ENCODE data around the gene COL4A6. TPM values are rescaled to one million over a fixed set of nuclear protein-coding genes. Genes with fewer than 3 reads are reported as not detected.
"Not testable (repeated sequence)": the region's sequence is repeated elsewhere in the genome, so short reads cannot be mapped to it uniquely, and the experiment has no call there.

The COL4A6 gene
- 4.1 to 12.5 TPM (median 4.5 TPM) in 3 replicates for total RNA-seq
- long read RNA-seq, full-length matches to known transcripts = 1 of 7 reads
- long read RNA-seq, partial matches to known transcripts = 2 of 7 reads
- long read RNA-seq, other reads (novel, unspliced or antisense) = 4 of 7 reads

DNA sequence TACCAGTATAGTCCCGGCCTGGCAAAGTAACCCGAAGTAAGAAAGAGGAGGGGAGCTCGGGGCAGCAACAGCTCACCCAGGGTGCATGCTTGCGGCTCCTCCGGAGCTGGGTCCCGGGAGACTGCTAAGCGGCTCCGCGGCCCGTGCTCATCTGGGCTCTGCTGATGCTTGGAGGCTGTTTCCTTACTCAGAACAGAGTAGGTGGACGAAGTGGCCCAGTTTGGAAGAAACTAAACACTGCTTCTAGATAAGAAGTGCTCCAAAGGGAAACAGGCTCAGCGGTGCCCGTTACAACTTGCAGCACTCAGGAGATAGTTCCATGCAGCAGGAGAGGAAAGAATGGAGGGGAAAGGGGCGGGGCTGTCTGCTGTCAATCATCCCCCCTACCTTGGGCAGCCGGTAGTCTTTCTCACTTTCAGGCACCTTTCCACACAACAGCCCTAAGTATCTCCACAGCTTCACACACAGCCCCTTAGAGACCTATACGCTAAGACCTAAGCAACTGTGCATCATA, at the start of gene COL4A6:
Gene COL4A6, minus strand, starts transcription at position 313 of the 514 bp plus-strand sequence. Its CDS starts 226 bp downstream, at position 87.
- peak within 1 kb of the TSS; percentile 91 for H3K27ac Mint-ChIP-seq (ENCODE audit: unreplicated experiment)
- no peak for DNase-seq (ENCODE audit: low spot score)

DNA sequence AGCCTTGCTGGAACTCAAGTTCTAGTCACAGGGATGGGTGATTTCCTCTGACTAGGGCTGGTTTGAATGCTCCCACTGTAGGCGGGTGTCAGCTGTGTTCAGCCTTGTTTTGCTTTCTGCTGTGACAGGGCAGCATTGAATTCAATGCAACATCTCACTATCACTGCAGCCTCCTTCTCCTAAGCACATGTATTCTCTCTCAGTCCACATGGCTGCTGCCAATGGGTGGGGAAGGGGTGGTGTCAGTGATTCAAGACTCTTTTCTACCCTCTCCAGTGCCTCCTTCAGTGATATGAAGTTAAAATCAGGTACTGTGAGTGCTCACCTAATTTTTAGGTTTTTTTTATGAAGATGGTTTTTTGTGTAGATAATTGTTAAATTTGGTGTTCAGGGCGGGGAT, 47.7 kb upstream of the COL4A6 start:
- Mint-ChIP-seq H3K4me1 (ENCODE audit: low read depth) (peaks cover 25% of the 10 kb centered on the region), H3K36me3 (ENCODE audit: low read depth) (peaks cover 17% of the 10 kb centered on the region), H3K9me3 (ENCODE audit: low read depth) (peaks cover 19% of the 10 kb centered on the region), H3K27me3 (ENCODE audit: low read depth) (no peaks in the 10 kb centered on the region), H3K27ac (ENCODE audit: unreplicated experiment) (peak overlapping the region; percentile 70), H3K4me3 (ENCODE audit: unreplicated experiment) (no peak overlapping the region)
- TF ChIP-seq, protein P1, sequence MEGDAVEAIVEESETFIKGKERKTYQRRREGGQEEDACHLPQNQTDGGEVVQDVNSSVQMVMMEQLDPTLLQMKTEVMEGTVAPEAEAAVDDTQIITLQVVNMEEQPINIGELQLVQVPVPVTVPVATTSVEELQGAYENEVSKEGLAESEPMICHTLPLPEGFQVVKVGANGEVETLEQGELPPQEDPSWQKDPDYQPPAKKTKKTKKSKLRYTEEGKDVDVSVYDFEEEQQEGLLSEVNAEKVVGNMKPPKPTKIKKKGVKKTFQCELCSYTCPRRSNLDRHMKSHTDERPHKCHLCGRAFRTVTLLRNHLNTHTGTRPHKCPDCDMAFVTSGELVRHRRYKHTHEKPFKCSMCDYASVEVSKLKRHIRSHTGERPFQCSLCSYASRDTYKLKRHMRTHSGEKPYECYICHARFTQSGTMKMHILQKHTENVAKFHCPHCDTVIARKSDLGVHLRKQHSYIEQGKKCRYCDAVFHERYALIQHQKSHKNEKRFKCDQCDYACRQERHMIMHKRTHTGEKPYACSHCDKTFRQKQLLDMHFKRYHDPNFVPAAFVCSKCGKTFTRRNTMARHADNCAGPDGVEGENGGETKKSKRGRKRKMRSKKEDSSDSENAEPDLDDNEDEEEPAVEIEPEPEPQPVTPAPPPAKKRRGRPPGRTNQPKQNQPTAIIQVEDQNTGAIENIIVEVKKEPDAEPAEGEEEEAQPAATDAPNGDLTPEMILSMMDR (IDR thresholded peaks at IDR 0.05) = no peak
- DNase-seq (ENCODE audit: low spot score) = no peak

More for the DNA sequence above, at the start of gene COL4A6:
- H3K27me3 Mint-ChIP-seq (ENCODE audit: low read depth) = no peaks in the 10 kb centered on the region
- peaks cover 53% of the 10 kb centered on the region for H3K4me1 Mint-ChIP-seq (ENCODE audit: low read depth)
- TF ChIP-seq, protein P1 (IDR thresholded peaks at IDR 0.05) = no peak
- peak within 1 kb of the TSS; percentile 90 for H3K4me3 Mint-ChIP-seq (ENCODE audit: unreplicated experiment)
- H3K36me3 Mint-ChIP-seq (ENCODE audit: low read depth) = no peaks in the 10 kb centered on the region
- H3K9me3 Mint-ChIP-seq (ENCODE audit: low read depth) = no peaks in the 10 kb centered on the region

DNA sequence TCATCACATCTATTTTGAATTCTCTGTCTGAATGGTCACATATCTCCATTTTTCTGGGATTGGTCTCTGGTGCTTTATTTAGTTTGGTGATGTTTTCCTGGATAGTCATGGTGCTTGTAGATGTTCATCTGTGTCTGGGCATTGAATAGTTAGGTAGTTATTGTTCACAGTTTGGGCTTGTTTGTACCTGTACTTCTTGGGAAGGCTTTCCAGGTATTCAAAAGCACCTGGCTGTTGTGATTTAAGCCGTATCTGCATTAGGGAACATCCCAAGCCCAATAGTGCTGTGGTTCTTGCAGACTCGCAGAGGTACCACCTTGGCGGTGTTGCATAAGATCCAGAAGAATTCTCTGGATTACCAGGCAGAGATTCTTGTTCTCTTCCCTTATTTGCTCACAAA, 46.0 kb upstream of the COL4A6 start:
- no peaks in the 10 kb centered on the region for H3K27me3 Mint-ChIP-seq (ENCODE audit: low read depth)
- no peak for DNase-seq (ENCODE audit: low spot score)
- H3K27ac Mint-ChIP-seq (ENCODE audit: unreplicated experiment) = no peak overlapping the region
- peaks cover 23% of the 10 kb centered on the region for H3K4me1 Mint-ChIP-seq (ENCODE audit: low read depth)
- H3K36me3 Mint-ChIP-seq (ENCODE audit: low read depth) = peaks cover 19% of the 10 kb centered on the region
- H3K9me3 Mint-ChIP-seq (ENCODE audit: low read depth) = peaks cover 23% of the 10 kb centered on the region
- no peak overlapping the region for H3K4me3 Mint-ChIP-seq (ENCODE audit: unreplicated experiment)
- TF ChIP-seq, protein P1 (IDR thresholded peaks at IDR 0.05) = no peak

DNA sequence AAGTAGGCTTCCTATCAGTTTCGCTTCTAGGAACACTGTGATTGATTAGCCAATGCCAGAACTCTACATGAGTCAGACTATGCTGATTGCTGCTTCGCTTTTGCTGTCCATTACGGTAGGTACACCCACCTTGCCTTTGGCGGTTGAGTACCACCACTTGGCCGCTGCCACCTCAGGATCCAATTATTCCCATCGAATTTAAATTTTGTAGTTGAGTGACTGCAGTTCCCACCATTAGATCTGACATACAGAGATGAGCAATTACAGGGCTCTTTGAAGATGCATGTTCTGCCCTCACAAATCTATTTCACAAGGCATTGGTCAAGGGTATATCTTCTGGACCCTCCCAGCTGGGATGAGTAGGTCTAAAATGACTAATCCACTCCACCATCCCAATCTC, 43.3 kb upstream of the COL4A6 start:
- not testable (repeated sequence) for H3K4me3 Mint-ChIP-seq (ENCODE audit: unreplicated experiment); H3K27ac Mint-ChIP-seq (ENCODE audit: unreplicated experiment); H3K27me3 Mint-ChIP-seq (ENCODE audit: low read depth); DNase-seq (ENCODE audit: low spot score); H3K4me1 Mint-ChIP-seq (ENCODE audit: low read depth)
- peaks cover 20% of the 10 kb centered on the region for H3K9me3 Mint-ChIP-seq (ENCODE audit: low read depth)
- peaks cover 26% of the 10 kb centered on the region for H3K36me3 Mint-ChIP-seq (ENCODE audit: low read depth)

DNA sequence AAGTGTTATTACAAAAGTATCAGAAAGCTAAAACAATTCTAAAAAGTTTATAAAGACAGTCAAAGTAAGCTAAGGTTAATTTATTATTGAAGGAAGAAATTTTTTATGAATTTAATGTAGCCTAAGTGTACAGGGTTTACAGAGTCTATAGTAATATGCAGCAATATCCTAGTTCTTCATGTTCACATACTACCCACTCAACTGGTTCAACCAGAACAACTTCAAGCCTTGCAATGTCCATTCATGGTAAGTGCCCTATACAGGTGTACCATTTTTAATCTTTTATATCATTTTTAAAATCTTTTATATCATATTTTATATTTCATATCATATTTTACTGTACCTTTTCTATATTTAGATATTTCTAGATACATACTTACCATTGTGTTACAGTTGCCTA, 35.8 kb upstream of the COL4A6 start:
- no peak overlapping the region for H3K27ac Mint-ChIP-seq (ENCODE audit: unreplicated experiment)
- peaks cover 12% of the 10 kb centered on the region for H3K4me1 Mint-ChIP-seq (ENCODE audit: low read depth)
- H3K36me3 Mint-ChIP-seq (ENCODE audit: low read depth) = peaks cover 10% of the 10 kb centered on the region
- no peak for DNase-seq (ENCODE audit: low spot score)
- H3K4me3 Mint-ChIP-seq (ENCODE audit: unreplicated experiment) = no peak overlapping the region
- H3K9me3 Mint-ChIP-seq (ENCODE audit: low read depth) = peaks cover 28% of the 10 kb centered on the region
- no peaks in the 10 kb centered on the region for H3K27me3 Mint-ChIP-seq (ENCODE audit: low read depth)
- TF ChIP-seq, protein P1 (IDR thresholded peaks at IDR 0.05) = no peak

DNA sequence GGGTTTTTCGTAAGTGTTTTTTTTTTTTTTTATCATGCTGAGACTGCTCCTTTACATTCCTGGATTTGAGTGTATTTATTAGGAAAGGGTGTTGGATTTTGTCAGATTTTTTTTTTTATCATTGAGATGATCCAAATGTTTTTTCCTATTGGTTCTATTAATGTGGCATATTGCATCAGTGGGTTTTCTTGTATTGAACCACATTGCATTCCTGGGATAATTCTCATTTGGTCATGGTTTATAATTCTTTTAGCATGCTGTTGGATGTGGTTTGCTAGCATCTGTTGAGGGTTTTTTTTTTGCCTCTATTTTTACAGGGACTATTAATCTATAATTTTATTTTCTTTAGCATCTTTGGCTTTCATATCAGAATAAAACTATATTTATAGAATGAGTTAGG, 30.3 kb upstream of the COL4A6 start:
- no peak overlapping the region for H3K4me3 Mint-ChIP-seq (ENCODE audit: unreplicated experiment)
- TF ChIP-seq, protein P1 (IDR thresholded peaks at IDR 0.05) = no peak
- H3K36me3 Mint-ChIP-seq (ENCODE audit: low read depth) = peaks cover 5% of the 10 kb centered on the region
- no peaks in the 10 kb centered on the region for H3K27me3 Mint-ChIP-seq (ENCODE audit: low read depth)
- H3K4me1 Mint-ChIP-seq (ENCODE audit: low read depth) = peaks cover 66% of the 10 kb centered on the region
- H3K9me3 Mint-ChIP-seq (ENCODE audit: low read depth) = peaks cover 20% of the 10 kb centered on the region
- DNase-seq (ENCODE audit: low spot score) = no peak
- peak overlapping the region; percentile 93 for H3K27ac Mint-ChIP-seq (ENCODE audit: unreplicated experiment)
